Neuron (in vitro differentiated cells): ENCODE data around the gene HEATR3.
A peak's percentile ranks its signal among the peaks of the same experiment; 100 is the strongest.
"Not testable (repeated sequence)": the region's sequence is repeated elsewhere in the genome, so short reads cannot be mapped to it uniquely, and the experiment has no call there.

Source experiments
- H2AFZ ChIP-seq: one replicate; pipeline ENCODE4 v1.6.1; 2013; ENCODE audit warnings: low read depth, mild to moderate bottlenecking, inconsistent platforms, low read length, moderate library complexity
- H3K27me3 ChIP-seq: one replicate; pipeline ENCODE4 v1.6.1; 2013; ENCODE audit warnings: low read length; ENCODE audit not compliant: insufficient read depth
- H3K36me3 ChIP-seq: one replicate; pipeline ENCODE4 v1.6.1; 2013; ENCODE audit warnings: low read length; ENCODE audit not compliant: insufficient read depth
- H3K4me1 ChIP-seq: one replicate; pipeline ENCODE4 v1.6.1; 2013; ENCODE audit warnings: low read length; ENCODE audit not compliant: insufficient read depth
- H3K4me3 ChIP-seq: 2 replicates; pipeline ENCODE4 v1.5.1; 2013; ENCODE audit warnings: mild to moderate bottlenecking, low read length, moderate library complexity
- H3K9me3 ChIP-seq: one replicate; pipeline ENCODE4 v1.6.1; 2013; ENCODE audit warnings: low read length

The HEATR3 gene

DNA sequence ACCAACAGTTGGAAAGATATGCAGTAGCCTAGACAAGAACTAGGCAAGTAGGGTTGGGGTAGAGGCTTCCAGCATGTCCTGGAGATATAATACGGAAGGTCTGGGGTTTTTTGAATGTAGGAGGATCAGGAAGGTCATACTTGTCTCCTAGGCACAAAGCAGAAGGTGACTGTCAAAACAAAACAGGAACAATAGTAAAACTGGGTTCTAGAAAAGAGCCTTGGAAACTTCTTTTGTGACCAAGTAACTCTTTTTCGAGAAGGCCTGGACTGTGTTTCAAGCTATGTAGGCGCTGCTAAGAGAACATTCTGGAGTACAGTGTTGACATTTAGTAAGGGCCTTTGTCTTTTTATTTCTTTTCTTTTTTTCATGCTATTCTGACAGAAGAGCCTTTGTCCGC, 60.4 kb downstream of the HEATR3 start:
- Histone ChIP-seq H3K4me1 (peaks cover 3% of the 10 kb centered on the region), H3K4me3 (no peak overlapping the region), H3K27me3 (no peaks in the 10 kb centered on the region), H2AFZ (no peak overlapping the region), H3K36me3 (no peaks in the 10 kb centered on the region), H3K9me3 (no peaks in the 10 kb centered on the region)

- not testable (repeated sequence) for H3K4me3 ChIP-seq, H3K9me3 ChIP-seq, H2AFZ ChIP-seq, H3K36me3 ChIP-seq, H3K27me3 ChIP-seq, H3K4me1 ChIP-seq
Measured at GRCh38 chr16:50132571-50132970, 66.8 kb downstream of the HEATR3 start.

- Histone ChIP-seq H3K36me3 (no peaks in the 10 kb centered on the region), H3K27me3 (no peaks in the 10 kb centered on the region), H3K9me3 (no peaks in the 10 kb centered on the region), H2AFZ (no peak overlapping the region), H3K4me1 (no peaks in the 10 kb centered on the region), H3K4me3 (no peak overlapping the region)
Measured at GRCh38 chr16:50133214-50133613, 67.4 kb downstream of the HEATR3 start.

- no peaks in the 10 kb centered on the region for H3K36me3 ChIP-seq
- H3K27me3 ChIP-seq, result no peaks in the 10 kb centered on the region
- no peak overlapping the region for H3K4me3 ChIP-seq
- H3K9me3 ChIP-seq, result peaks cover 2% of the 10 kb centered on the region
- no peaks in the 10 kb centered on the region for H3K4me1 ChIP-seq
- H2AFZ ChIP-seq, result no peak overlapping the region
Measured at GRCh38 chr16:50136399-50136798, 70.6 kb downstream of the HEATR3 start.

DNA sequence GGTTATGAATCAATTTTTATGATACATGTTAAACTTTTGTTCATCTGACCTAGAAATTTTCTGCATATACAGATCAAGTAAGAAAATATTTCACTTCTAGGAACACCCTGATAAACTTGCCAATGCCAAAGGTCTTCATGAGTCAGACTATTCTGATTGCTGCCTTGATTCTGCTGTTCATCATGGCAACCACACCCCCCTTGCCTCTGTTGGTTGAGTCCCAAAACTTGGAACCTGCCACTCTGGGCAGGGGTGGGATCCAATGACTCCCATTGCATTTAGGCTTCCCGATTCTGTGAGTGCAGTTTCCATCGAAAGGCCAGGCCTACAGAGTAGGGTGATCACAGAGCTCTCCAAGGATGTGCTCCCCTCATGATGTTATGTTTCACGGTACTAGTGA, 71.5 kb downstream of the HEATR3 start:
- Histone ChIP-seq H2AFZ (no peak overlapping the region), H3K27me3 (no peaks in the 10 kb centered on the region), H3K36me3 (no peaks in the 10 kb centered on the region), H3K4me3 (no peak overlapping the region), H3K4me1 (no peaks in the 10 kb centered on the region), H3K9me3 (peaks cover 2% of the 10 kb centered on the region)

DNA sequence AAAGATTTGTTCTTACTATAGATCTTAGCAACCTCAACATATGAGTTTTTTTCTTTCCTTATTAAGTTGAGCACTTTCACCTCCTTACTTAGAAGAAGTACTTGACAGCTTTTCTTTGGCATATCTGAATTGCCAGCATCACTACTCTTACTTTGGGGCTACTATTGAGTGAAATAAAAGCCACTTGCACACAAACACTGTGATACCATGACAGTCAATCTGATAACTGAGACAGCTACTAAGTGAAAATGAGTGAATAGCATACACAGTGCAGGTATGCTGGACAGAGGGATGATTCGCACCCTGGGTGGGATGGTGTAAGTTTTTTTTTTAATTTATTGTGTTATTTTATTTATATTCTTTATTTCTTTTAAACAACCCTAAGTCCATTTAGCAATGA, 73.8 kb downstream of the HEATR3 start:
- H3K4me3 ChIP-seq, result no peak overlapping the region
- H3K36me3 ChIP-seq, result no peaks in the 10 kb centered on the region
- no peaks in the 10 kb centered on the region for H3K4me1 ChIP-seq
- no peaks in the 10 kb centered on the region for H3K27me3 ChIP-seq
- no peak overlapping the region for H2AFZ ChIP-seq
- H3K9me3 ChIP-seq, result peaks cover 2% of the 10 kb centered on the region

- Histone ChIP-seq H3K27me3 (no peaks in the 10 kb centered on the region), H2AFZ (no peak overlapping the region), H3K4me3 (no peak overlapping the region), H3K4me1 (no peaks in the 10 kb centered on the region), H3K36me3 (no peaks in the 10 kb centered on the region), H3K9me3 (peaks cover 2% of the 10 kb centered on the region)
Measured at GRCh38 chr16:50144211-50144610, 78.4 kb downstream of the HEATR3 start.

- Histone ChIP-seq H3K27me3 (no peaks in the 10 kb centered on the region), H2AFZ (no peak overlapping the region), H3K36me3 (no peaks in the 10 kb centered on the region), H3K4me1 (peaks cover under 1% of the 10 kb centered on the region), H3K9me3 (no peaks in the 10 kb centered on the region), H3K4me3 (no peak overlapping the region)
Measured at GRCh38 chr16:50146479-50147435, 81.0 kb downstream of the HEATR3 start.

- H3K9me3 ChIP-seq, result no peaks in the 10 kb centered on the region
- peaks cover 25% of the 10 kb centered on the region for H3K4me1 ChIP-seq
- H2AFZ ChIP-seq, result no peak overlapping the region
- H3K27me3 ChIP-seq, result no peaks in the 10 kb centered on the region
- H3K36me3 ChIP-seq, result no peaks in the 10 kb centered on the region
- no peak overlapping the region for H3K4me3 ChIP-seq
Measured at GRCh38 chr16:50151322-50151721, 85.6 kb downstream of the HEATR3 start.

DNA sequence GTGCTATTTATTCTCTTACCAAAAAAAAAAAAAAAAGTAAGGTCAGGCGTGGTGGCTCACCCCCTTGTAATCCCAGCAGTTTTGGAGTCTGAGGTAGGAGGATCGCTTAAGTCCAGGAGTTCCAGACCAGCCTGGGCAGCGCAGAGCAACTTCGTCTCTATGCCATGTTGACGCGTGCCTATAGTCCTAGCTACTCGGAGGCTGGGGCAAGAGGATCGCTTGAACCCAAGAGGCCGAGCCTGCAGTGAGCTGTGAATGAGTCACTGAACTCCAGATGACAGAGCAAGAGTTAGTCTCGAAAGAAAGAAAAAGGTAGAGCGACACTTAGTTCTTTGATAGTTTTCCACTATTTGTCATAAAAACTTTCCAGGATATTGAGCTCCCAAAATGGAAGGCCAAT, 86.0 kb downstream of the HEATR3 start:
- Histone ChIP-seq H3K36me3 (no peaks in the 10 kb centered on the region), H3K27me3 (no peaks in the 10 kb centered on the region), H3K4me1 (peaks cover 25% of the 10 kb centered on the region), H2AFZ (peak overlapping the region; percentile 92), H3K9me3 (no peaks in the 10 kb centered on the region), H3K4me3 (peak overlapping the region; percentile 95)

- H3K4me1 ChIP-seq, result peaks cover 25% of the 10 kb centered on the region
- no peaks in the 10 kb centered on the region for H3K9me3 ChIP-seq
- no peaks in the 10 kb centered on the region for H3K36me3 ChIP-seq
- H3K4me3 ChIP-seq, result peak overlapping the region; percentile 95
- H3K27me3 ChIP-seq, result no peaks in the 10 kb centered on the region
- peak overlapping the region; percentile 92 for H2AFZ ChIP-seq
Measured at GRCh38 chr16:50152351-50152806, 86.6 kb downstream of the HEATR3 start.

GRCh38 chr16:50152807-50153595, 87.2 kb downstream of the HEATR3 start, which contains the start of gene TENT4B:
Gene TENT4B (plus strand): TSS chr16:50153306. CDS start chr16:50153622, 316 bp downstream.
- Histone ChIP-seq H2AFZ (peak within 1 kb of the TSS; percentile 92), H3K9me3 (no peaks in the 10 kb centered on the region), H3K4me1 (peaks cover 25% of the 10 kb centered on the region), H3K36me3 (no peaks in the 10 kb centered on the region), H3K27me3 (no peaks in the 10 kb centered on the region), H3K4me3 (peak within 1 kb of the TSS; percentile 95)
